Activated effector memory CD4-positive, alpha-beta T cell treated with anti-CD3 and anti-CD28 coated beads, Interleukin-2, amount 50 U/mL, for 16 hours (primary cell): ENCODE data around the gene MYL1.

ENCODE experiments used
- DNase-seq: peaks from one replicate; pipeline ENCODE4 v3.0.0-alpha.2; 2020

The MYL1 gene

GRCh38 chr2:210315015-210315788 is at the start of gene MYL1:
Gene MYL1 (minus strand): TSS chr2:210315174. CDS start chr2:210315042, 132 bp downstream.
- no peak for DNase-seq

DNA sequence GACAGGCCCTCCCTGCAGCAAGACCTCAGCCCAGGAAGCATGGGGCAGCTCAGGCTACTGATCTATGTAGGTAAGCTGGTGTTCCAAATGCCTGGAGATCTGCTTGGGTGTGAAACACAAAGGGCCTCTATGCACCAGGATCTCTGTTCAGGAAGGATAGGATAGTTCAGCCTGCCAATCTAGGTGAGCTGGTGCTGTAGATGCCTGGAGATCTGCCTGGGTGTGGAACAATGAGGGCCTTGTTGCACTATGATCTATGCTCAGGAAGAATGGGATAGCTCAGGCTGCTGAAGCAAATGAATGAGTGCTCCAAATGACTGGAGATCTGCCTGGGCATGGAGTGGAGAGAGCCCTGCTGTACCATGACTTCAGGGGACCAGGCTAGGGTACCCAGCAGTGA is 48.9 kb upstream of the MYL1 start:
- DNase-seq: no peak

GRCh38 chr2:210363261-210363660 is 48.3 kb upstream of the MYL1 start:
- no peak for DNase-seq

DNA sequence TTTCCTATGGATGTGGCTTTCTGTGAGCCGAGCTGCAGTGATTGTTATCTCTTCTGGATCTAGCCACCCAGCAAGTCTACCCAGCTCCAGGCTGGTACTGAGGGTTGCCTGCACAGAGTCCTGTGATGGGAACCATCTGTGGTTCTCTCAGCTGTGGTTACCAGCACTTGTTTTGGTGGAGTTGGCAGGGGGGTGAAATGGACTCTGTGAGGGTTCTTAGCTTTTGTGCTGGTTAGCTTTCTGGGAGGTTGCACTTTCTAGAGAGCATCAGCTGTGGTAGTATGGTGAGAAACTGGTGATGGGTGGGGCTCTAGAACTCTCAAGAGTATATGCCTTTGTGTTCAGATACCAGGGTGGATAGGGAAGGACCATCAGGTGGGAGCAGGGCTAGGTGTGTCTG is 45.4 kb upstream of the MYL1 start:
- no peak for DNase-seq

GRCh38 chr2:210356944-210357343 is 42.0 kb upstream of the MYL1 start:
- DNase-seq: no peak

DNA sequence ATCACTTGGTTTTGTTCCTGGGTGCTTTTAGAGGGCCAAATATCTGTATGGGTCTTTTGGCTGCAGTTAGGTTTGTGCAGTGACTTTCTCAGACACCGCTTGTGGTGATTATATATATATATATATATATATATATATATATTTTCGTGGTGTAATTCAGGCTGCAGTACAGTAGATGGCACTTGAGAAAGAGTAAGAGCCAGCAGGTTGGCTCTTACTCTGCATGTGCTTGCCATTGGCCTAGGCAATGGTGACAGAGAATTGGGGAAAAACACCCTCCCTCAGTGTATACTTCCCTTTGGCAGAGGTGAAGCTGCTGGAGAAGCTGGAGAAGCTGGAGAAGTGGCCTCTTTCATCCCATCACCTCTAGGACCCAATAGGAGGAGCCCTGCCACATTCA is 22.2 kb upstream of the MYL1 start:
- no peak for DNase-seq

- no peak for DNase-seq
These were observed 9.9 kb upstream of the MYL1 start for GRCh38 chr2:210324906-210325305.

GRCh38 chr2:210324458-210324857 is 9.5 kb upstream of the MYL1 start:
- DNase-seq: no peak

- DNase-seq: no peak
These were observed 8.0 kb upstream of the MYL1 start for GRCh38 chr2:210323003-210323402.

GRCh38 chr2:210318891-210319290 is 3.9 kb upstream of the MYL1 start:
- DNase-seq: no peak

- no peak for DNase-seq
These were observed 3.5 kb upstream of the MYL1 start for GRCh38 chr2:210318486-210318885.

DNA sequence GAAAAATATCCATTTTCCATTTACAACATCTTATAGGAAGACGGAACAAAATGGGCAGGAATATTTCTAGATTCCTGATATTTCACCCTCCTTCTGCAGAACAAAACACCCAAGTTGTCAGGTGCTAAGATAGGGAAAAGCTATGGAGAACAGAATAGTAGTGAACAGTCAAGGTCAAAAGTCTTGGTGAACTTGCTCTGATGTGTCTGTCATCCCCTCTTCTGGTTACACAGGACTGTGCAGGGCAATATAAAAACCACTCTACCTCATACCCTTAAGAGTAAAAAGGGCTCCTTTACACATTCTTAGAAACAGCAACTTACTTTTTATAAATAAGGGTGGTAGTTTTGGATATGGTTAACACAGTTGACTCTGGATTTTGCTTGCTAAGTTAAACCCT is 4.4 kb downstream of the MYL1 start:
- no peak for DNase-seq

DNA sequence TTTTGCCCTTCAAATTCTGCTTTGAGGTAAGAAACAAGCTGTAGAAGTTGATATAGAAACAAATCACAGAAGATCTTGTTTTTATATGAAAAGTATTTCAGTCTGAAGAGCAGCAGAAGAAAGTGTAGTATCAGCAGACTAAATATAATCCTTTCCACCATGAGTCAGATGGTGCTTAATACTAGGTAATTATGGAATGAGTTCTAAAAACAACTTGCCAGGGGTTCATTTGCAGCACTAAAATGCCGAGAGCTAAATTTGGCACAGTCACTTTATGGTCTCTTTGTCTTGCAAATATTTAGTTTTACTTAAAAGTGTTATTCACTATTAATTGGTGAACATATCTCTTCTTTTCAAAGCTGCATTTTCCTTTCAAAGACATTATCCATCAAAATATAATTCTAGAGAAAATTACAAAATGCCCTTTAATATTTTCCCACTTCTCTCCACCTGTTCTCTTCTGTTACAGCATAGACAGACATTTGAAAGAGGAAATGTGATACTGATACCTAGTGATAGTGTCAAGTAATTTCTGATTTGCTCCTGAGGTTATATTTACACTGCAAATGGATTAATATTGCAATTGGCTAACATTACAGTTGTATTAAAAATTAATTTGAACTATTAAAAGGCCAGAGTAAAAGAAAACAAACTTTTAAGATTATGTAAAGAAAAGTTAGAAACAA is 5.3 kb downstream of the MYL1 start:
- DNase-seq: no peak

- DNase-seq: no peak
These were observed 11.5 kb downstream of the MYL1 start for GRCh38 chr2:210303498-210303897.

DNA sequence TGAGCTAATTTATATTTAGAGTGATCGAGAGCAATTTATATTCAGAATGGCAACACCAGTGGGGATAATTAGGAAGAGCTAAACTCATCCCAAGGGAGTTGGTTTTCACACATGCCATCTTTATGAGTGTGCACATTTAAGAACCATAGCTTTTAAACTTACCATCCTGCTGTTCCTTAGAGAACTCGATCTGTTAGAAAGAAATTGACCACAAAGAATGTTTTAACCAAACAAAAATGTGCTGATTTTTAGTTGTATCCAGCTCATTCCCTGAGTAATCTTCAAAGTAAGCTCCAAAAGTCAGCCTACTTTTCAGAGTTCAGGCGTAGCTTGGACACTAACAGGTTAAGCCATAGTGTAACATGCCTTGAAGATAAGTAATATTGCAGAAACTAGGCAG is 12.6 kb downstream of the MYL1 start:
- no peak for DNase-seq

DNA sequence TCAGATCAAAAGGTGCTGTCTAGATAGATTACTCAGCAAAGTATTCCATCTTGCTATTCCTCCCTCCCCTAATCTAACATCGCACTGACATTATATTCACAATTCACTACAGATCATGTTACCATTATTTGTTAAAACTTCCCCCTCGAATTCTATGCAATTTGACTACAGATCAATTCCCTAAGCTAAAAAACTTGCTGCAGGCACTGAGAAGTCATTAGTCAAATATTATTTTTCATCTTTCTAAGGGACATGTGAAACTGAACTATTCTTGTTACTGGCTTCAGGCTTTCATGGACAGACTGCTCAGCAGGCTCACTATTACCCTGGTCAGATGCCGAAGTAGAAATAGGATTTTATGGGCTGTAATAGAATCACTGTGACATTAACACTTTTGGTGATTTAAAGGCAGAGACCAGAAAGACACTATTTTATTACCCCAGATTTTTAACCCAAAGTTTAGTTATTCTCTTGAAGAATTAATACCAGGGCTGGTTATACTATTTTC is 15.1 kb downstream of the MYL1 start:
- no peak for DNase-seq

- DNase-seq: no peak
These were observed 26.6 kb downstream of the MYL1 start for GRCh38 chr2:210288408-210288807.

DNA sequence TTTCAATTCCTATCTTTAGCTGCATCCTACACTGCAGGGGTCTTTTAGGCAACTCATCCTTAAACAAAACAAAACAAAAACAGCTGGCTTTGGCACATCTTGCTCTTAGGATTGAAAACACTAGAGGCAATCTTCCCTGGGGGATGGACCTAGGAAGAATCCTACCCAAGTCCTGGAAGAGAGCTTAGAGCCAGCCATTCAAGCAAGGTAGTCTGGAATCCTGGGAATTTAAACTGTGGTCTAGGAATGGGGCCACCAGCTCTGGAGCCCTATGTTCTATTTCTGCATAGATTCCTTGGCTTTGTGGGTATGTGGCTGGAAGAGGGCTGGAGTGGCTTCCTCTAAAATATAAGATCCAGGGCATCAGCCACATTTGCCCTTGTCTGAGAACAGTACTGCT is 27.7 kb downstream of the MYL1 start:
- DNase-seq: no peak

GRCh38 chr2:210286123-210286680 is 28.8 kb downstream of the MYL1 start:
- no peak for DNase-seq

DNA sequence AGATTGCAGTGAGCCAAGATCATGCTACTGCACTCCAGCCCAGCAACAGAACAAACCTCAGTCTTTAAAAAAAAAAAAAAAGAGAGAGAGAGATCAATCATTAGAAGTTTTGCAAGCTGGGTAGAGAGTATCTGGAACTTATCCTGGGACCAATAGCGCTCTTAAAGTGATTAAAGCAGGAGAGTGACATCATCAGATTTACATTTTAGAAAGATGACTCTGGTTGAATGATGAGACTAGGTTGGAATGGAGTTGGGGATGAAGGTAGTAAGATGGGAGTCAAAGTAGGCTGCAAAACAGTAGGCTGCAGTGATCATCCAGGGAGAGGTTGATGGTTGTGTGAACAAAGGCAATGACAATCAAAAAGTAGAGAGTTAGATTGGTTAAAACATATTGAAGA is 37.8 kb downstream of the MYL1 start:
- DNase-seq: no peak

GRCh38 chr2:210271300-210271699 is 43.7 kb downstream of the MYL1 start:
- DNase-seq: no peak

GRCh38 chr2:210269148-210269547 is 45.8 kb downstream of the MYL1 start:
- DNase-seq: no peak

- no peak for DNase-seq
These were observed 46.7 kb downstream of the MYL1 start for GRCh38 chr2:210268281-210268680.

- no peak for DNase-seq
These were observed 47.3 kb downstream of the MYL1 start for GRCh38 chr2:210267698-210268097.
